OCI-LY1 (cell line): ENCODE measurements around the gene RANBP17.

ENCODE experiments used
- H2AFZ ChIP-seq: fragments of 200-600 bp; sonication (generic), shearing (Covaris generic); 2 replicates; pipeline ENCODE4 v1.6.0; 2014; ENCODE audit warnings: antibody characterized with exemption, mild to moderate bottlenecking, low read length
- H3F3A ChIP-seq: fragments of 200-600 bp; sonication (generic), shearing (Covaris generic); 2 replicates; pipeline ENCODE4 v1.6.0; 2014; ENCODE audit warnings: mild to moderate bottlenecking, antibody characterized with exemption, low read length, moderate library complexity; ENCODE audit not compliant: insufficient read depth
- H3K27ac ChIP-seq: fragments of 200-600 bp; sonication (generic); 2 replicates; pipeline ENCODE4 v1.5.1; 2014; ENCODE audit warnings: low read length, mixed run types, mild to moderate bottlenecking, low read depth; ENCODE audit not compliant: poor library complexity, severe bottlenecking
- H3K27me3 ChIP-seq: fragments of 200-600 bp; sonication (generic); 2 replicates; pipeline ENCODE4 v1.6.0; 2014; ENCODE audit warnings: antibody characterized with exemption, mild to moderate bottlenecking, low read length, moderate library complexity; ENCODE audit not compliant: insufficient read depth
- H3K36me3 ChIP-seq: fragments of 200-600 bp; sonication (generic); 2 replicates; pipeline ENCODE4 v1.6.1; 2014; ENCODE audit warnings: mild to moderate bottlenecking, antibody characterized with exemption, low read length, moderate library complexity, mixed read lengths; ENCODE audit not compliant: insufficient read depth
- H3K4me1 ChIP-seq: fragments of 200-600 bp; sonication (generic); 2 replicates; pipeline ENCODE4 v1.5.1; 2014; ENCODE audit warnings: mild to moderate bottlenecking, low read length, moderate library complexity; ENCODE audit not compliant: insufficient read depth, severe bottlenecking
- H3K4me2 ChIP-seq: fragments of 200-600 bp; sonication (generic), shearing (Covaris generic); 2 replicates; pipeline ENCODE4 v1.6.1; 2014; ENCODE audit warnings: low read length
- H3K4me3 ChIP-seq: fragments of 200-600 bp; sonication (generic); 2 replicates; pipeline ENCODE4 v1.5.1; 2014; ENCODE audit warnings: low read length, low read depth, mild to moderate bottlenecking, mixed read lengths; ENCODE audit not compliant: poor library complexity, severe bottlenecking
- H3K79me2 ChIP-seq: fragments of 200-600 bp; shearing (Covaris generic); 2 replicates; pipeline ENCODE4 v1.6.1; 2016; ENCODE audit warnings: mixed run types, low read length, mixed read lengths; ENCODE audit not compliant: insufficient read depth
- H3K9ac ChIP-seq: fragments of 200-600 bp; sonication (generic), shearing (Covaris generic); 2 replicates; pipeline ENCODE4 v1.6.1; 2014; ENCODE audit warnings: mild to moderate bottlenecking, low read length, mixed read lengths
- H3K9me2 ChIP-seq: fragments of 200-600 bp; sonication (generic), shearing (Covaris generic); 2 replicates; pipeline ENCODE4 v1.6.1; 2014; ENCODE audit warnings: low read depth, mild to moderate bottlenecking, low read length, mixed read lengths
- H3K9me3 ChIP-seq: fragments of 200-600 bp; shearing (Covaris generic); 2 replicates; pipeline ENCODE4 v1.6.1; 2014; ENCODE audit warnings: low read length, mixed read lengths
- H4K20me1 ChIP-seq: fragments of 200-600 bp; sonication (generic), shearing (Covaris generic); 2 replicates; pipeline ENCODE4 v1.6.0; 2016; ENCODE audit warnings: mild to moderate bottlenecking, low read length; ENCODE audit not compliant: insufficient read depth
- CTCF ChIP-seq: fragments of 200-600 bp; sonication (generic), shearing (Covaris generic); IDR thresholded peaks from 2 replicates; pipeline ENCODE4 v1.5.1; 2017; ENCODE audit warnings: mild to moderate bottlenecking, antibody characterized with exemption, low read length, moderate library complexity, mixed read lengths
- EZH2 ChIP-seq: fragments of 200-600 bp; sonication (generic), shearing (Covaris generic); IDR thresholded peaks from 2 replicates; pipeline ENCODE4 v1.8.0; 2017; ENCODE audit warnings: borderline replicate concordance, mixed run types, mild to moderate bottlenecking, antibody characterized with exemption, low read length, moderate library complexity, mixed read lengths

The RANBP17 gene

GRCh38 chr5:171127314-171127713 is 265.5 kb downstream of the RANBP17 start:
- no peaks in the 10 kb centered on the region for H3K4me1 ChIP-seq
- H3K9me2 ChIP-seq, result no peaks in the 10 kb centered on the region
- no peak overlapping the region for H3K27ac ChIP-seq
- H2AFZ ChIP-seq, result no peak overlapping the region
- no peaks in the 10 kb centered on the region for H3K36me3 ChIP-seq
- H3K4me2 ChIP-seq, result no peak overlapping the region
- no peaks in the 10 kb centered on the region for H3K9me3 ChIP-seq
- H3F3A ChIP-seq, result no peaks in the 10 kb centered on the region
- H3K27me3 ChIP-seq, result no peaks in the 10 kb centered on the region
- no peak for TF ChIP-seq EZH2
- no peak for TF ChIP-seq CTCF
- H3K9ac ChIP-seq, result no peak overlapping the region
- H4K20me1 ChIP-seq, result no peaks in the 10 kb centered on the region
- no peaks in the 10 kb centered on the region for H3K79me2 ChIP-seq
- H3K4me3 ChIP-seq, result no peak overlapping the region

GRCh38 chr5:171128136-171128535 is 266.3 kb downstream of the RANBP17 start:
- H3K27ac ChIP-seq, result no peak overlapping the region
- no peak overlapping the region for H3K4me2 ChIP-seq
- no peak overlapping the region for H3K9ac ChIP-seq
- no peaks in the 10 kb centered on the region for H3K4me1 ChIP-seq
- no peak overlapping the region for H2AFZ ChIP-seq
- no peaks in the 10 kb centered on the region for H3K79me2 ChIP-seq
- no peaks in the 10 kb centered on the region for H4K20me1 ChIP-seq
- no peaks in the 10 kb centered on the region for H3K36me3 ChIP-seq
- no peaks in the 10 kb centered on the region for H3K9me3 ChIP-seq
- H3K4me3 ChIP-seq, result no peak overlapping the region
- H3K9me2 ChIP-seq, result no peaks in the 10 kb centered on the region
- no peaks in the 10 kb centered on the region for H3F3A ChIP-seq
- no peaks in the 10 kb centered on the region for H3K27me3 ChIP-seq
- TF ChIP-seq EZH2 (no peak), CTCF (no peak)

GRCh38 chr5:171129308-171129707 is 267.5 kb downstream of the RANBP17 start:
- no peaks in the 10 kb centered on the region for H3K4me1 ChIP-seq
- no peak overlapping the region for H3K4me3 ChIP-seq
- H2AFZ ChIP-seq, result no peak overlapping the region
- H3K36me3 ChIP-seq, result no peaks in the 10 kb centered on the region
- no peak overlapping the region for H3K27ac ChIP-seq
- no peak for TF ChIP-seq EZH2
- TF ChIP-seq CTCF, result no peak
- H4K20me1 ChIP-seq, result no peaks in the 10 kb centered on the region
- H3K9me2 ChIP-seq, result no peaks in the 10 kb centered on the region
- no peak overlapping the region for H3K4me2 ChIP-seq
- no peaks in the 10 kb centered on the region for H3K27me3 ChIP-seq
- H3K9me3 ChIP-seq, result no peaks in the 10 kb centered on the region
- H3K79me2 ChIP-seq, result no peaks in the 10 kb centered on the region
- H3F3A ChIP-seq, result no peaks in the 10 kb centered on the region
- no peak overlapping the region for H3K9ac ChIP-seq
